ENCODE results near the gene EFCAB9. TPM values are rescaled to one million over a fixed set of nuclear protein-coding genes. Genes with fewer than 3 reads are reported as not detected.

Gene EFCAB9
- polyA plus RNA-seq, 3 donors, result not detected

DNA sequence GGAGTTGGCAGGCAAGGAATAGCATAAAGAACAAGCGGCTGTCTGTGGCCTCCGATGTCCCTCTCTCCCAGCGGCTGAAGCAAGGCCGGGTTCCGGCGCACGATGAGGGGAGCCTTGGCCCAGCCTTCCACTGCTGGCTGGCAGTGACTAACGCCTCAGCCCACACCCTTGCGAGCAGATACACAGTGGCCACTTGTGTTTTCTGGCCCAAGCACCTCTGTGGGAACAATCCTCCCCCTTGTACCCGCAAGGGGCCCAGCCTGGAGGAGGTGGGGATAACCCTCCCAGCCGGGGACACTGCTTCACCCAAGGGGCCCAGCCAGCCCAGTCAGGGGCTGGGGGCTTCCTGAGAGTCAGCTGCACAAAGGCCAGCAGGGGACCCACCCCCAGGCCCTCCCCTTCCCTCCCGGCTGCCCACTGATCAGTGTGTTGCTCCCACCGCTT lies 29.2 kb upstream of the EFCAB9 start:
- H3K79me2 ChIP-seq (ENCODE audit: insufficient read depth, low read length), result peaks cover 100% of the 10 kb centered on the region
- H3K4me1 Mint-ChIP-seq, result peaks cover 65% of the 10 kb centered on the region
- H3K36me3 ChIP-seq (replicated peaks in 1 of 2; ENCODE audit: control insufficient read depth in 1 of 2, insufficient read depth in 2 of 2, low read length in 2 of 2), result peaks cover 17 to 79% of the 10 kb centered on the region in 2 donors
- no peak overlapping the region for H2AFZ ChIP-seq (ENCODE audit: insufficient read depth, low read depth, low read length, poor library complexity, severe bottlenecking)
- H3K27me3 ChIP-seq (ENCODE audit: control insufficient read depth in 2 of 2, insufficient read depth in 2 of 2, low read length in 2 of 2), result no peaks in the 10 kb centered on the region
- H3K27ac ChIP-seq (ENCODE audit: low read depth in 1 of 2, low read length in 2 of 2), result peak overlapping the region in 1 of 2 donors; percentile 53
- H3K9me3 Mint-ChIP-seq, result no peaks in the 10 kb centered on the region
- DNase-seq, result no peak
- H3K27me3 Mint-ChIP-seq (ENCODE audit: low read depth in 3 of 3), result peaks cover 0 to 1% (median 0%) of the 10 kb centered on the region in 3 donors
- H3K9ac ChIP-seq (ENCODE audit: insufficient read depth, low read length, poor library complexity, severe bottlenecking), result no peak overlapping the region
- no peak overlapping the region for H3K4me3 Mint-ChIP-seq
- TF ChIP-seq, protein P1, sequence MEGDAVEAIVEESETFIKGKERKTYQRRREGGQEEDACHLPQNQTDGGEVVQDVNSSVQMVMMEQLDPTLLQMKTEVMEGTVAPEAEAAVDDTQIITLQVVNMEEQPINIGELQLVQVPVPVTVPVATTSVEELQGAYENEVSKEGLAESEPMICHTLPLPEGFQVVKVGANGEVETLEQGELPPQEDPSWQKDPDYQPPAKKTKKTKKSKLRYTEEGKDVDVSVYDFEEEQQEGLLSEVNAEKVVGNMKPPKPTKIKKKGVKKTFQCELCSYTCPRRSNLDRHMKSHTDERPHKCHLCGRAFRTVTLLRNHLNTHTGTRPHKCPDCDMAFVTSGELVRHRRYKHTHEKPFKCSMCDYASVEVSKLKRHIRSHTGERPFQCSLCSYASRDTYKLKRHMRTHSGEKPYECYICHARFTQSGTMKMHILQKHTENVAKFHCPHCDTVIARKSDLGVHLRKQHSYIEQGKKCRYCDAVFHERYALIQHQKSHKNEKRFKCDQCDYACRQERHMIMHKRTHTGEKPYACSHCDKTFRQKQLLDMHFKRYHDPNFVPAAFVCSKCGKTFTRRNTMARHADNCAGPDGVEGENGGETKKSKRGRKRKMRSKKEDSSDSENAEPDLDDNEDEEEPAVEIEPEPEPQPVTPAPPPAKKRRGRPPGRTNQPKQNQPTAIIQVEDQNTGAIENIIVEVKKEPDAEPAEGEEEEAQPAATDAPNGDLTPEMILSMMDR (IDR thresholded peaks at IDR 0.05), result no peak
- no peak overlapping the region for H3K4me3 ChIP-seq (replicated peaks in 1 of 3; ENCODE audit: low read depth in 2 of 3, low read length in 3 of 3)
- no peaks in the 10 kb centered on the region for H3K9me3 ChIP-seq (replicated peaks in 1 of 2; ENCODE audit: control insufficient read depth in 1 of 2, insufficient read depth in 1 of 2, low read length in 2 of 2)
- peaks cover 50 to 62% of the 10 kb centered on the region in 2 donors for H3K36me3 Mint-ChIP-seq
- peaks cover 24 to 63% of the 10 kb centered on the region in 2 donors for H3K4me1 ChIP-seq (ENCODE audit: control insufficient read depth in 1 of 2, insufficient read depth in 2 of 2, low read length in 2 of 2)
- 85% methylated on average over 11 of the region's 13 CpGs for WGBS (ENCODE audit: insufficient coverage)
- H3K4me2 ChIP-seq (replicated peaks; ENCODE audit: extremely low read depth, low read length, poor library complexity, severe bottlenecking), result no peak overlapping the region
- H3K27ac Mint-ChIP-seq, result peak overlapping the region; percentile 24 to 87 (median 54)
- peaks cover 100% of the 10 kb centered on the region for H4K20me1 ChIP-seq (ENCODE audit: insufficient read depth, low read length)
- intact Hi-C loops (cut with micrococcal nuclease), result no loop called here

DNA sequence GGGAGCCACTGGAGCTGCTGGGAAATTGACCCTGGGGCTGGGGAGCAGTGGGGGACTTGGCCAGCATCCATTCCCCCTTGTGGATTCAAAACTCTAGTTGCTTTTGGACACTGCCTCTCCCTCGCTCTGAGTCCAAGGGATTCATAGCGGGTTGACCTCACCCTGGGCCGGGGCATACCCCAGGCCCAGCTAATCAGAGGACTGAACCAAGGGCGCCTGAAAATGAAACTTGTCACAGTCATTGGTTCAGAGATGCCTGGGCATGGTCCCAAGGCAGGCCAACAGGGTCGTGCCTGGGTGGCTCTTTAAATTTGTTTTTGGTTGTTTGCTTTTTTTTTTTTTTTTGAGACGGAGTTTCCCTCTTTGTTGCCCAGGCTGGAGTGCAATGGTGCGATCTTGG lies 28.5 kb upstream of the EFCAB9 start:
- H3K9me3 ChIP-seq (replicated peaks in 1 of 2; ENCODE audit: control insufficient read depth in 1 of 2, insufficient read depth in 1 of 2, low read length in 2 of 2), result no peaks in the 10 kb centered on the region
- H3K4me3 ChIP-seq (replicated peaks in 1 of 3; ENCODE audit: low read depth in 2 of 3, low read length in 3 of 3), result no peak overlapping the region
- H3K4me1 ChIP-seq (ENCODE audit: control insufficient read depth in 1 of 2, insufficient read depth in 2 of 2, low read length in 2 of 2), result peaks cover 20 to 63% of the 10 kb centered on the region in 2 donors
- WGBS (ENCODE audit: insufficient coverage), result 70% methylated on average over 4 of the region's 7 CpGs
- Mint-ChIP-seq H3K4me3 (no peak overlapping the region), H3K4me1 (peaks cover 63% of the 10 kb centered on the region), H3K27me3 (ENCODE audit: low read depth in 3 of 3) (peaks cover 0 to under 1% (median 0%) of the 10 kb centered on the region in 3 donors), H3K27ac (peak overlapping the region in 5 of 7 donors; percentile 24 to 81 (median 37)), H3K9me3 (no peaks in the 10 kb centered on the region), H3K36me3 (peaks cover 55 to 68% of the 10 kb centered on the region in 2 donors)
- H2AFZ ChIP-seq (ENCODE audit: insufficient read depth, low read depth, low read length, poor library complexity, severe bottlenecking), result no peak overlapping the region
- no peak overlapping the region for H3K4me2 ChIP-seq (replicated peaks; ENCODE audit: extremely low read depth, low read length, poor library complexity, severe bottlenecking)
- TF ChIP-seq, protein P1 (IDR thresholded peaks at IDR 0.05), result no peak
- H3K36me3 ChIP-seq (replicated peaks in 1 of 2; ENCODE audit: control insufficient read depth in 1 of 2, insufficient read depth in 2 of 2, low read length in 2 of 2), result peaks cover 22 to 85% of the 10 kb centered on the region in 2 donors
- peaks cover 100% of the 10 kb centered on the region for H3K79me2 ChIP-seq (ENCODE audit: insufficient read depth, low read length)
- peak overlapping the region in 1 of 2 donors; percentile 20 for H3K27ac ChIP-seq (ENCODE audit: low read depth in 1 of 2, low read length in 2 of 2)
- H4K20me1 ChIP-seq (ENCODE audit: insufficient read depth, low read length), result peaks cover 100% of the 10 kb centered on the region
- DNase-seq, result no peak
- H3K9ac ChIP-seq (ENCODE audit: insufficient read depth, low read length, poor library complexity, severe bottlenecking), result no peak overlapping the region
- intact Hi-C loops (cut with micrococcal nuclease), result no loop called here
- H3K27me3 ChIP-seq (ENCODE audit: control insufficient read depth in 2 of 2, insufficient read depth in 2 of 2, low read length in 2 of 2), result no peaks in the 10 kb centered on the region

Measured in CD14-positive monocyte (primary cell).